ENCODE results near the gene AACS.
A peak's percentile ranks its signal among the peaks of the same experiment; 100 is the strongest.

Gene AACS

DNA sequence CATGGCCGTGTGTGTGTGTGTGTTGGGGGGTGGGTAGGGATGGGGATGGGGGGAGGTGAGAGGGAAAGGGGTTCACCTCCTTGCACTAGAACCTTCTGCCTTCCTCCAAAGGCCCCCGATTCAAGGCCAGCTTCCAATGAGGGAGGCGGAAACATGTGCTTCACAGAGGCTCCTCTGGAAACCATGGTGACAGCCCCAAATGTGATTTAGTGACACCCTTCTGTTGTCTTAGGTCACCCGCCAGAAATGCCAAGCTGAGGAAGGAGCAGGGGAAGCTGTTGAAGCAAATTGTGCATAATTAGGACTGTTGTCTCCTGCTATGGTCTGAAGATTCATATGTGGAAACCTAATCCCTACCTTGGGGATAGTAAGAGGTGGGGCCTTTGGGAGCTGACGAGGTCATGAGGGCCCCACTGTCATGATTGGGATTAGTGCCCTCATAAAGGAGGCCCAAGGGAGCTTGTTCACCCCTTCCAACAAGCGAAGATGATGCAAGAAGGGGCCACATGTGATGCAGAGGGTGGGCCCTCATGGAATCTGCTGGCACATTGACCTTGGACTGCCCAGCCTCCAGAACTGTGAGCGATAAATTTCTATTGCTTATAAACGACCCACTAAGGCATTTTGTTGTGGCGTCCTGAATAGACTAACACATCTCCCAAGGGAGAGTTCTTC, 95.2 kb downstream of the AACS start:
- DNase-seq: no peak

DNA sequence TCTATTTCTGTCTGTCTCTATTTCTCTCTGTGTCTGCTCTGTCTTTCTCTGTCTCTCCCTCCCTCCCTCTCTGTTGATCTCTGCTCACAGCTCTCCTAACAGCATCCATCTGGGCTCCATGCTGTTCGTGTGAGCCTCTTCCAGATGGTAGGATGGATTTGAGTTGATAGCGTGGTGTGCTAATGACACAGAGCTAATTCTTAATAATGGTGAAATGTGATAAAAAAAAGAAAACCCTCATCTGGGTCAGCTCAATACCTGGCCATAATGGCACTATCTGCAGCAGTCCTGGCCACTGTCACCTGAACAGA, 96.4 kb downstream of the AACS start:
- DNase-seq: no peak

DNA sequence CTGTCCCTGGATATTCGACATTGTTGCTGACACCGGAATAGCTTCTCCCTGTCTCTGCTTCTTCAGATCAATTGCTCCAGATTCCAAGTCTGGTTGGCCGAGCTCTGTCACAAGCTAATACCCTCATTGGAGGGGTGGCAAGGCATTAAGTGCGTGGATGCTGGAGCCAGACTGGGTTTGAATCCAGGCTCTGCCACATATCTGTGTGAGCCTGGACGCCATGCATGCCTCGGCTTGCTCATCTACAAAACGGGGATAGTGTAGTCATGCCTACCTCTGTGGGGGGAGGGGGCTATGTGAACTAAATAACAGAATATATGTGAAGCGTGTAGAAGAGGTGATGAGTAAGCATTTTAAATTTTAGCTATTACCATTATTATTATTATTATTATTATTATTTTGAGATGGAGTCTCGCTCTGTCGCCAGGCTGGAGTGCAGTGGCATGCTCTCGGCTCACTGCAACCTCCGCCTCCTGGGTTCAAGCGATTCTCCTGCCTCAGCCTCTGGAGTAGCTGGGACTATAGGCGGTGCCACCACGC, 97.3 kb downstream of the AACS start:
- no peak for DNase-seq

DNA sequence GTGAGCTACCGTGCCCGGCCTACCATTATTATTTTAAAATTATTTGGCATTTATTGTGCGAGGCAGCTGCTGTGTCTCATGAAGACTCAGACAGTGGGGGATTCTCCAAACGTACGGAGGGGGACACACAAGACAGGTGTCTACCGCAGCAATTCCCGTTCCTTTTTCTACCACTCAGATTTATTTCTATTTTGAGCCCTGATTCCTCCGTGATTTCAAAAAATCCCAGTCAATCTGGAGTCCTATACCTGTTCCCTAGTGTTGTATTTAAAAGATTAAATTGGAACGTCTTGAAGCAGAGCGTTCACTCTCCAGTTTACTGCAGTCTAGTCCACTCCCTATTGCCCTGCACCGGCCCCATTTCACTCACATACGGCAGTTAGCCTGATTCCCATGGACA, 97.9 kb downstream of the AACS start:
- no peak for DNase-seq

DNA sequence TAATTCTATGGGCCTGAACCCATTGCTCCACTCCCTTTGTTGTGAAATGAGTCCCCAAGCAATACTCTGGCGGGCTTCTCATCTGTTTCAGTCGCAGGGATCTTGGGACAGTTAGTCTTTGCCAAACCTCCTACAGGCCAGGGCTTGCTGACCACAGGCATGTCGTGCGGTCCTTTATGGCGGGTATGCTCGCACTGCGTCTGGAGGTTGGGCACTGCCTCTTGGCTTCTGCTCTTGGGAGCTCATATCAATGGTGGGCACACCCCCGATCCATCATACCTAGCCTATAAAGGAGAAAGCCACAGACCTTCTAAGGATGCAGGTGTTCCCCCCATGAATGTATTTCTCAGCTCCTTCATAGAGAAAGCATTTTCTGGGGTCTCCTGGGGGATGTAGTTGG, 99.3 kb downstream of the AACS start:
- no peak for DNase-seq

DNA sequence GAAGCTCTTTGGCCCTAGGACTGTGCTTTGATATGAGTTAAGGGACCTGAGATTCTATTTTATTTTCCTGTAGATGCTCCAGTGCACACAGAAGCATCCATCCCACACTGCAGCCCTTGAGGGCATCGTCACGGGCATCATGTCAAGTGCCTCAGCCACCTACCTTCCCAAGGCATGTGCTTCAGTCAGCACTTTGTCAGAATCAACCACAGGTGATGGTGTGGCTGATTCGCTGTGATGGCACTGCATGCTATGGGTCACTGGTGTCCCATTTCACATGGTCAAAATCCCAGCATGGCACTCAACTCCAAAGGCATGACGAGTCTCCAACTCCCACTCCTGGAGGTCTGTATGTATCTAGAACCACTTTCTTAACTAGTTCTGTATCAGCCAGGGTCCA, 100.8 kb downstream of the AACS start:
- DNase-seq: peak; percentile 82

DNA sequence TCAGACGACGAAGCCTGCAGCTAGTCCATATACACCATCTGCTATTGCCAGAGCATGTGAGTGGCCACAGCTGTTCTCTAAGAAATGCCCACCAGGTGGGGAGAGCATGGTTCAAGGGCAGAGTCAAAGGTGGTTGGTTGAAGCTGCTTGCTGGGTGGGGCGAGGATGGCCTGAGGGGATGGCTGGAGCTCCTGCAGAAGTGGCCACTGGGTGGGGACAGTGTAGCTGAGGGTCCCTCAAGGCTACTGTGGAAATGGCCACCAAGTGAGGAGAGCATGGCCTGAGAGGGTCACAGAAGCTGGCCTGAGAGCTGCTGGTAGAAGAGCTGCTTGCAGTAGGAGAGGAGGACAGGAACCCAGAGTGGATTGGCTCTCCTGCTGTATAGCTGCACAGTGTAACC, 102.4 kb downstream of the AACS start:
- no peak for DNase-seq

DNA sequence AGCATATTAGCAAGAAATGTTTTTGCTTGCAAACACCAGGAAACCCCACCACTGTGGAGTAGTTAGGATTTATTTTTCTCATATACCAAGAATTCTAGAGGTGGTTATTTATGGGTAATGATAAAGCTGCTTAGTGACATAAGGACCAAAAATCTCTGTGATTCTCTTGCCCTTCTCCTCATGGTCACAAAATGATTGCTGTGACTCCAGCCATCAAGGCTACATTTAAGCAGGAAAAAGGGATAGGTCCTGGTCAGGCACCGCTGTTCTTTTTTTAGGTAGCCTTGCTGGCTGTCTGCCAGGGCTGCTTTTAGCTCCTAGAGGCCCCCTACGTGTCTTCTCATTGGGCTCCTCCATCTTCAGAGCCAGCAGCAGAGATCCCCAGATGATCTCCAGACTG, 104.2 kb downstream of the AACS start:
- DNase-seq: no peak

DNA sequence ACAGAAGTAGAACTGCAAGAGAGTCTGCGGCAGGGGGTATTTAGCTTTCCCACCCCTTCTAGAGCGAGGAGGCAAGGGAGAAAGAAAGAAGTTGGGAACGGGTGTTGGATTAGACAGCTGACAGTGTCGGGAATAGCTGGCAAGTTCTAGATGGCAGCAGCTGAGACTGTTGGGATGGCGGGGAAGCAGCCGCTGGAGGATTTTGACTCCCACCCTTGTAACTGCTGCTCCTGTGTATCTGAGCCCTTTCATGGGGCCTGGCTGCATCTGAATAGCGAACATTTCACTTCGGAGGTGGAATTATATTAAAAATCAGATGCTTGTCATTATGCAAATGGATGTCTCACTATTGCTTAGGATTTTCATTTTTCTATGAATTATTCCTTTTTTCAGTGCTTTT, 104.6 kb downstream of the AACS start:
- no peak for DNase-seq

DNA sequence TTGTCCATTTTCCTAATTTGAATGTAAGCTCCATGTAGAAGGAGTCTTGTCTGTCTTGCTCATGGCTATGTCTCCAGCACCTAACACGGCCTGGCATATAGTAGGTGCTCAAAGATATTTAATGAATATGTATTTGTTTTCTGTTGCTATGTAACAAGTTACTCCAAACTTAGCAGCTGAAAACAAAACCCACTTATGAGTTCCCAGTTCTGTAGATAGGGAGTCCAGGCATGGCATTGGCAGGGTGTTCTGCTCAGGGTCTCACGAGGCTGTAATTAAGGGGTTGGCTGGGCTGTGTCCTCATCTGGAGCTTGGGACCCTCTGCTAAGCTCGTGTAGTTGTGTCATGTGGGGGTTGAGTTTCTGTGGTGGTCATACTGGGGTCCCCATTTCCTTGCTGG, 106.0 kb downstream of the AACS start:
- DNase-seq: no peak

DNA sequence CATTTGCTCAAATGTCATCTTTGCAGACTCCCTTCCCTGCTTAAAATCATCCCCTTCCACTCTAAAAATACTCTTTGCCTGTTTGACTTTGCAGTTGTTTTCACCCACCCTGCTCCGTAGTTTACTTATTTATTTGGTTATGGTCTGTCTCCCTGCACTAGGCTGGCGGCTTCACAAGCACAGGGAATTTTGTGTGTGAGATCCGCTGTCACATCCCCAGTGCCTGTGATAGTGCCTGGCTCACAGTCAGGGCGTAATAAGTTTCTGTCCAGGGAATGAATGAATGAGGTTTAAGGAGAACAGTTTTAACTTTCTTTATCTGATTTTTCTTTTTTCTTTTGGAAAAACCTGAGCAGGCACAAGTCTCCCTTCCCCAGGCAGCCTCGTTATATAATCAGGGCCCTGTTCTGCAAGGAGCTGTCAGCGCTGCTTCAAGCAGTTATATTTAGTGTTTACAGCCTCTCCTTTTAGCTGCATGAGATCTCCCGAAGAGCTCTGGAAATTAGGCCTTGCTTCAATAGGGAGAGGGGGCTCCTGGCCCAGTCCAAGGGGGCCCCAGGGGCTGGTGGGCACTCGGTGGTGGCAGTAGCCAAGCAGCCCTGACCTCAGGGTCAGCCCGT, 107.1 kb downstream of the AACS start:
- DNase-seq: no peak

DNA sequence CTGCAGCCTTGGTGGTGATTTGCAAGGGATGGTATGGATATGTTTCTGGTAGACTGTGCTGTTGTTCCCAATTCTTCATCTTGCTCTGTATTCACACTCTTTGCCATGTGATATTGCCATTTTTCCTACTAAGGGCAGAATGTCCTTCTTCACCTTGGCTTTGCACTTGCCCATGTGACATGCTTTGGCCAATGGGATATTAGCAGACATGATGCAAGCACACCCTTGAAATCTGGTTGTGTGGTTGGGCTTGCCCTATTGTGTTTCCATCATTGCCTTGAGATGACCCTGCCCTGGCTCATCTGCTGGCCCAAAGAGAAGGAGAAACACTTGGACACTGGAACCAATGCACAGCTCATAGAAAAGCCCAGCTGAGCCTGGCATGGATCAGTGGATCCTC, 110.3 kb downstream of the AACS start:
- DNase-seq: no peak

DNA sequence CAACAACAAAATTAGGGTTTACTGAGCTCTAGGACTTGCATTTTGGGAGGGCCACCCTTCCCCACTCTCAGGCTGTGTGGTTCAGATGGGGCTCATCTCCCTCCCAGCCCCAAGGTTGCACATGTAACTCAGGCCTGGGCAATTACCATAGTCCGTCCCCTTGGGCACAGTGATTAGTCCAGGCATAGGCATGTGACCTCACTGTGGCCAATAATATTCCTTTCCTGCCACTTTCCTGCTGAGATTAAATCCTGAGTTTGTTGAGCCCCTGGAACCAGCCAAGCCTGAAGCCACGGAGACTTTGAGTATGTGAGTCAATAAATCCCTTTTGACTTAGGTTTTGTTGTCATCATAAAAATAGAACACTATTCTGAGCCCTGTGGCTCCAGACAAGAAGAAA, 113.0 kb downstream of the AACS start:
- DNase-seq: no peak

DNA sequence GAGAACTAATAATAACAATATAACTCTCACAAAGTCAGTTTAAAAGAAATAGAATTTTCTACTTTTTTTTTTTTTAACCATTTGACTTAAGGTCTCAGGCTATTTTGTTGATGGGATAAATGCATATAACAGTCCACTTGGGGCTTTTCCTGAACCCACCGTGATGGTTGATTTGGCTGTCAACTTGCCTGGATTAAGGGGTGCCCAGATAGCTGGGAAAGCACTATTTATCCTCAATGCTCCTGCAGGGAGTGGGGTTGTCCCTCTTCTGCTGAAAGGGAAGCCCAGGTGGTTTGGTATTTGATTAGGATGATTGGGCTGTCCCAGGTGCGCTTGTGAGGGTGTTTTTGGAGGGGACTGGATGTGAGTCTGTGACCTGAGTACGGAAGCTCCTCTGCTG, 114.9 kb downstream of the AACS start:
- no peak for DNase-seq

DNA sequence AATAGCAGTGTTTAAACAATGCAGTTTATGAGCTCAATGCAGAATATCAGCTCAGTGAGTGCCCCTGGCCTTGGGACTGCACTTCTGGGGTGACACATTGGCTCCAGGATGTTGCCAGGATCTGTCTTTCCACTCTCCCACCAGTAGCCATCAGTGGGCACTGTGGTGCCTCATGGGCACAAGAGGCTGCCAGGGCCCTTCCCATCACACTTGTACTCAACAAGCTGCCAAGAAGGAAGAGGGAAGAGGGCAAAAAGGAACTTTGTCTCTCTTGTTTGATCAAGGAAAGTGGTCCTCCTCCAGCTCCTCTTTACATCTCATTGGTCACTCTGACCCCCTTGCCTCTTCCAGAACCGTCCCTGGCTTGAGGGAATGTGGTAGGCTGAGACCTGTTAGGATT, 115.9 kb downstream of the AACS start:
- no peak for DNase-seq

DNA sequence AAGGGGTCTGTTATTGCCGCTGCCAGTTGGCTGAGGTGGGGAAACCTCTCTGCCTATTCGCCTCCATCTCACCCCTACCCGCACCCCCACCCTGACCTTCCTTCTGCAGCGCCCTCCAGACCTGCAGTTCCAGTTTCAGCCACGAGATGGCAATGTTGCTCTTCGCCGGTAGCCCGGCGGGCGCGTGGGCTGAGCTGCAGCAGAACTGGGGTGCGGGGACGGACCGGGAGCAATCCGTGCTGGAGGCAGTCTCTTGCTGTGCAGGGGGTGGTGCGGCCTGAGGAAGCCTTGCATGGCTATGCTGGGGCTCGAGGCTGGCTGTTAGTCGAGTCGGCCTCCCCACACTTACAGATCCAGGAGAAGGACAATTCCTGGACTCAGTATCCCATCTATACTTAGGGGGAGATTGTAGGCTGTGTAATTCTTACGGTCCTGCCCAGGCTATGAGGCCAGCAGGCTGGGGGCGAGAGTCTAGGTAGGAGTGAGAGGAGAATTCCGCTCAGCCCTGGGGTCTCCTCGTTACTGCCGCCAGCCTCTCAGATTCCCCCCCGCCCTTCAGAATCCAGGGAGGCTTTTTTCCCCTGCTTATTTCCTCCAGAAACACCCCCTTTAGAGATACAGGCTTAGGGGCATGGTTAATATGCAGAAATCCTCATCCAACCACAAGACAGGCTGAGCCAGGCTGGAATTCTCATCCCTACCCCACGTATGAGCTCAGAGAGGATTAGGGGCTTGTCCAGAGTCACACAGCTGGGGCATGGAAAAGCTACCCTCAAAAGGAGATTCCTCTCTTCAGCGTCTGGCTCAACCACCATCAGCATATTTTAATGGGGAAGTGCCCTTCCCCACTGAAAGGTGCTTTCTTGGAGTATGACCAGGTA, 118.2 kb downstream of the AACS start:
- no peak for DNase-seq

DNA sequence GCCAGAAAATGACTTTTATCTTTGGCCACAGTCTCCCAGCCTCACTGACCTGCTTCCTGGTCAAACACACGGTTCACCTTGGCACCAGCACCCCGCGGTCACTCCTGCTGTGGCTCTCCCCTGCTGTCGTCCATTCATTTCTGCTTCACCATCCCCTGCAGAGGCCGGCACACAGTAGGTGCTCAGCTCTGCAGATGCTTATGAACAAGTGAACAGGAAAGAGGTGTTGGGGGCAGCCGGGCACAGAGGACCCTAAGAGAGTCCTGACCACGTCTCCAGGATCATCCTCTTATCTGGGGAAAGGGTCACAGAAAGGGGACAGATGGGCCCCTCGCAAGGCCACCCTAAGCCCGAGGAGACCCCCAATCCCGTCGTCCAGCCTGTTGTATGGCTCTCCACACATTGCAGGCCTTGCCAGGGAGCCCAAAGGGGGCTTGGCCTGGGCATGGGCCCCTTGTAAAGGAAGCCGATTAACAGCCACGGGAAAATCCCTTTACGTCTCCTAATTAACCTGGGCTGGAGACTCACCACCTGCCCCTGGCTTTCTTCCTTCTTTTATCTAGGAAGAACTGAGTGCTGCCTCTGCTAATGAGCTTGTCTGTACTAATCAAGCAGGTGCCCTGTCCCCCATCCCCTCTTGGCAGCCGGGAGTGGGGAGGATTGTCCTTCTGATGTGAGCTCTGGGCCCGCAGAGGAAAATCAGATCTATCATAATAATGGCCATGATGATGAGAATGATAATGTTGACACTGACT, 119.2 kb downstream of the AACS start:
- no peak for DNase-seq

DNA sequence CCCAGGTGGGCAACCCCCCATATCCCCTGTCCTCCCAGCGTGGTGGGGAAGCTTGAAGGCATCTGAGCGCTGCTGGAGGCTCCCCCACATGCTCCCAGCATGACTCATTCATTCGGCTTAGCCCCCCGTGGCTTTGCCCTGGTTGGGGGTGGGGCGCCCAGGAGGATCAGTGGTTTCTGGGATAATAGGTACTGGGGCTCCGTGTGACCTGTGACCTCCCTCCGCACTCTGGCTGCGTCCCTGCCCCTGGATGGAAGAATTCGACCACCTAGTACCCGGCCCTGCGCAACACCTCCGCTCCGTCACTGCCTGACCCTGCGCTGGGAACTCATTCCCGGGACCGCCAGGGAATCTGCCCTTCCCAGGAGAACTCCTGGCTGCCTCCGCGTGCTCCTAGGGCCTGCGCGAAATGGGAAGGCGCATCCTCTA, 120.1 kb downstream of the AACS start:
- no peak for DNase-seq

DNA sequence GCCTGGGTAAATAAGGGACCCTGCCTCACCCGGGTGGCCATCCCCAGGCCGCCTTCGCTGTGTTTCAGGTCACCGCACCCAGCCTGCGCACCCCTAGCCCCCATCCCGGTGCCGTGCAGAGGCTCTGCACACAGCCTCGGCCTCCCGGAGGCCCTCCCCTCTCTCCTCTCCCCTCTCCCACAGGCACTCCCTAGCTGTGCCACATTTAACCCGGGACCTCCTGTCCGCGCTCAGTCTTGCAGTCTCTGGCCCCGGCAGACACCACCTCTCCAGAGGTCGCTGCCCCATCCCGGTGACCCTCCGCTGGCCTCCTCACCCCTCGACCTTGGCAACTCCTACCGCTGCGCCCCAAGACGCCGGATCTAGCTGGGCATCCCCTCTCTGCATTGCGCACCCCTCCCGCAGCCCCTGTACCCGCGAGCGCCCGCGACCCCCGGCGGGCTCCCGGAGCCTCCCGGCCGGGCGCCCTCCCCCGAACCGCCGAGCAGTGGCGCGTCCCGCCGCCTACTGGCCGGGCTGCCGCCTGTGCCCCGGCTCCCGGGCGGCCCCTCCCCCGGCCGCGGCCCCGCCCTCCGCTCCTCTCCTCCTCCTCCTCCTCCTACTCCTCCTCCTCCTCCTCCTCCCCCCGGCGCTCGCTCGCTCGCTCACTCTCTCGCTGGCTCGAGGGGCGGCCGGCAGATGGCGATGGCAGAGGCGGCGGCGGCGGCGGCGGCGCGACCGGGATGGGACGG, 120.7 kb downstream of the AACS start, which contains the start of gene TMEM132B:
TMEM132B (plus strand) TSS at position 647 of the 731 bp plus-strand sequence.
- peak; percentile 15 for DNase-seq

DNA sequence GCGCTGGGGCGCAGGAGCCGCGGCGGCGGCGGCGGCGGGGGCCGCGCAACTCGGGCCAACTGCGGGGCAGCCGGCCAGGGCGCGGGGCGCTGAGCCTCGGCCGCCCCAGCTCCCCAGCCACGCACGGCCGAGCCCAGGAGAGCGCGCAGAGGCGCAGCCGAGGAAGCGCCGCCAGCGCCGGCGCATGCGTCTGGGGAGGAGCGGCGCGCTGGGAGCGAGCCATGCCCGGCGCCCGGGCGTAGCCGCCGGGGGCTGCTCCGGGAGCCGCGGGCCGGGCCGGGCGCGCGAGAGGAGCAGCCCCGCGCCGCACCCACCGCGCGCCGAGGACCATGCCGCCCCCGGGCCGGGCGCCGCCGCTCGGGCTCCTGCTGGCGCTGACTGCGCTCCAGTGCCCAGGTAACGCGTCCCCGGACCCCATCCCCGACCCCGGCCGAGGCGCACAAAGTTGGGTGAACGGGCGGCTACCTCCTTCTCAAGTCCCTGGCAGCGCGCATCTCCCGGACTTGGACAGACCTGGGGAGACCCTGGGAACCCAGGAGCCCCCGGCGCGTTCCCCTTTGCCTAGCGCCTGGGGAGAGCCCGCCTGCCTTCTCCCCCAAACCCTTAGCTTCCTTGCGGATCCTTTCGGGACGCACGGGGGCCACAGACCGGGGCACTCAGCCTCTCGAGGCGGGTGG, 121.4 kb downstream of the AACS start:
- DNase-seq: no peak

DNA sequence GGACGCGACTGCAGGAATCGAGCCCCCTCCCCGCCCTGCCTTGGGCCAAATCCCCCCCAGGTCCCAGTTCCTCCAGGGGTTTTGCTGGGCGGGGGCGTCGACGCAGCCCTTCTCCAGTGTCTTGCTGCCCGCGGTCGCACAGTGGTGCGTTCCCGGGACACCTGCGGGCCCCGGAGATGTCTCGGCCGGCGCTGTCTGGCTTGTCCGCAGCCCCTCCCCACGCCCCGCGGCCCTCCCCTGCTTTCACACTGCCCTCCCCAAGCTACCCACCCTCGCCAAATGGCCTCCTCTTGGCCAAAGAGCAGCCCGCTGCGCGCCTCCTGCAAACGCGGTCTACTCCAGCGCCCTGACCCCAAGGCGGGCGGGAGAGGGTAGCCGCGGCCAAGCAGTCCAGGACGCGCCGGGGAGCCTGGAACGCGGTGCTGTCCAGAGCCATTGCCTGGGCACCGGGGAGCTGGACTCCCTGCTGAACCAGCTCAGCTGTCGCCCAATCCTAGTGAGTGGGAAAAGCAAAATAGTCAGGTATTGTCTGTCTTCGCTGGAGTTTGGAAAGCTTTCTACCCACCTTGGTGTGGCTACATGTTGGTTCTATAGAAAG, 122.0 kb downstream of the AACS start:
- DNase-seq: no peak
